Pancreas (tissue), 10 donors: ENCODE measurements around the gene P3H3. TPM values are rescaled to one million over a fixed set of nuclear protein-coding genes. Genes with fewer than 3 reads are reported as not detected.

Experiments used
- ATAC-seq, 4 donors: fragments of 200-7000 bp; cut with Tn5 transposase; one replicate each; pipeline versions ENCODE4 v1.8.0 to v1.9.1; 2020; ENCODE audit warnings: mild to moderate bottlenecking in 4 of 4, moderate library complexity in 4 of 4
- DNase-seq, 6 donors: peaks; one replicate each; pipeline ENCODE4 v3.0.0-alpha.2; 2020
- FAIRE-seq: peaks from 2 replicates; lab custom pipeline; 2012; peaks lifted over from hg19 to GRCh38; lab: Jason Lieb, UNC
- H3K27ac ChIP-seq, 4 donors: fragments of 200-600 bp; sonication (generic); 1 replicate in 3 of 4; 2 replicates in 1 of 4; pipeline versions ENCODE4 v1.5.0 to v1.8.0; 2020
- H3K27me3 ChIP-seq, 4 donors: fragments of 200-600 bp; one replicate each; pipeline ENCODE4 v1.8.0; 2021
- H3K36me3 ChIP-seq, 3 donors: fragments of 200-600 bp; sonication (generic) in 1 of 3; one replicate each; pipeline versions ENCODE4 v1.5.0 to v1.8.0; 2020 to 2021
- H3K4me1 ChIP-seq, 3 donors: fragments of 200-600 bp; one replicate each; pipeline ENCODE4 v1.8.0; 2021
- H3K4me3 ChIP-seq, 4 donors: fragments of 200-600 bp; sonication (generic) in 2 of 4; one replicate each; pipeline versions ENCODE4 v1.5.0 to v1.8.0; 2020 to 2021
- H3K9me3 ChIP-seq, 4 donors: fragments of 200-600 bp; one replicate each; pipeline ENCODE4 v1.8.0; 2021
- WGBS, 2 donors: extraction: QIAGEN DNeasy Blood & Tissue Kit; methylation state at CpG; one replicate each; pipeline ENCODE4 v1.1.7; 2013; 5-methylcytosine and 5-hydroxymethylcytosine counted together
- intact Hi-C, 3 donors: fragments of 100-400 bp; cut with DNase I; formaldehyde crosslinking; loops; one replicate each; pipeline versions ENCODE4 v1.11.1 to v1.14.2; 2022
- polyA plus RNA-seq, 2 donors: library from polyadenylated mRNA; stranded (reverse); fragments of 200-250 nt; gene quantifications; one replicate each; pipeline ENCODE4 v1.2.3, GENCODE V29; 2013
- total RNA-seq, 6 donors: library from RNA; stranded (reverse); fragmentation: NEBNext Ultra II Directional in 4 of 6; extraction: Animal tissue kit (Norgen Biotek cat#: 25700) in 4 of 6; gene quantifications; one replicate each; pipeline versions ENCODE4 v1.2.1 to v1.2.4, GENCODE V29; 2021 to 2023
- TF ChIP-seq, protein P1 (sequence below), 4 donors: fragments of 200-600 bp; sonication (generic) in 3 of 4; IDR thresholded peaks; one replicate each; pipeline versions ENCODE4 v1.5.0 to v1.8.0; 2021; ENCODE audit warnings: antibody characterized with exemption in 4 of 4
- donor health status: healthy with polysubstance abuse.
- donor health status: DM: no; HTN: no; CAD: no; lungs with moderate emphysema.
- donor health status: DM: no; HTN: no; CAD: no.
- donor health status: control.
- donor health status: control.
- donor health status: Bipolar disorder and iron deficiency.
- donor health status: DM: yes; HTN: yes; CAD: no.
- donor health status: DM: no; HTN: no; CAD: no.
- donor health status: DM: no; HTN: no; CAD: no.
- donor health status: DM: yes; HTN: yes; CAD: no.

P3H3 gene
- total and polyA plus RNA-seq, 8 donors, result 5.6 to 32.8 (median 10.2) TPM

DNA sequence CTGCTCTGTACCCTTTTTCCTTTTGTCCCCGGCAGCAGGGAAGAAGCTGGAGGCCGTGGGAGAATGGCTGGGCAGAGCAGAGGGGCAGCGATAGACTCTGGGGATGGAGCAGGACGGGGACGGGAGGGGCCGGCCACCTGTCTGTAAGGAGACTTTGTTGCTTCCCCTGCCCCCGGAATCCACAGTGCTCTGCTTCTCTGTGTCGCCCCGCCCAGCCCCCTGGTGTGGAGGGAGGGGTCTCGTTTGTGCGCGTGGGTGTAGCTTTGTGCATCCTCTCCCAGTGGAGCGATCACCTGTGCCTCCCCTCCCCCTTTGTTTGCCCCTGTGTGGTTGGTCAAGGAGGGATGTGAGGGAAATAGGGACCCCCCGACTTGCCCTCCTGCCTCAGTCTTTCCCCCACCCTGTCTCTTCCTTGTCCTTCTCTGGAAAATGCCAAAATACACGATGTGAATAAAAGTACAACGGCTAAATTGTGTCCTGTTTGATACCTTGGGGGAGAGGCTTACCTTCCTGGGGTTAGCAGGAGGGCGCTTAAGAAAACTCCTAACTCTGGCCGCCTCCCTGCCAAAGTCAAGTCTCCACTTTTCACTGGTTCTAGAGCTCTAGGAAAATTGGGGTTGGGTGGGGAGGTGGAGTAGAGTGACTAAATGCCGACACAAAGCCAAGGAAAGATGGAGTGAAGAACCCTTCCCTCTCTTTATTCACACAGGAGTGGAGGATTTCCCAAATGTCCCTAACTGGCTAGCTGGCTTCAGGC, 38.1 kb downstream of the P3H3 start:
- TF ChIP-seq, protein P1, sequence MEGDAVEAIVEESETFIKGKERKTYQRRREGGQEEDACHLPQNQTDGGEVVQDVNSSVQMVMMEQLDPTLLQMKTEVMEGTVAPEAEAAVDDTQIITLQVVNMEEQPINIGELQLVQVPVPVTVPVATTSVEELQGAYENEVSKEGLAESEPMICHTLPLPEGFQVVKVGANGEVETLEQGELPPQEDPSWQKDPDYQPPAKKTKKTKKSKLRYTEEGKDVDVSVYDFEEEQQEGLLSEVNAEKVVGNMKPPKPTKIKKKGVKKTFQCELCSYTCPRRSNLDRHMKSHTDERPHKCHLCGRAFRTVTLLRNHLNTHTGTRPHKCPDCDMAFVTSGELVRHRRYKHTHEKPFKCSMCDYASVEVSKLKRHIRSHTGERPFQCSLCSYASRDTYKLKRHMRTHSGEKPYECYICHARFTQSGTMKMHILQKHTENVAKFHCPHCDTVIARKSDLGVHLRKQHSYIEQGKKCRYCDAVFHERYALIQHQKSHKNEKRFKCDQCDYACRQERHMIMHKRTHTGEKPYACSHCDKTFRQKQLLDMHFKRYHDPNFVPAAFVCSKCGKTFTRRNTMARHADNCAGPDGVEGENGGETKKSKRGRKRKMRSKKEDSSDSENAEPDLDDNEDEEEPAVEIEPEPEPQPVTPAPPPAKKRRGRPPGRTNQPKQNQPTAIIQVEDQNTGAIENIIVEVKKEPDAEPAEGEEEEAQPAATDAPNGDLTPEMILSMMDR (IDR thresholded peaks at IDR 0.05), result no peak
- H3K9me3 ChIP-seq, result no peaks in the 10 kb centered on the region
- ATAC-seq, result no peak
- no peak for FAIRE-seq
- H3K36me3 ChIP-seq, result peaks cover 0 to 18% (median 0%) of the 10 kb centered on the region in 3 donors
- peak in 2 of 6 donors; percentile 57 to 78 for DNase-seq
- H3K27ac ChIP-seq, result peak overlapping the region in 3 of 4 donors; percentile 90 to 99 (median 95)
- H3K4me1 ChIP-seq, result peaks cover 0 to 19% (median 14%) of the 10 kb centered on the region in 3 donors
- no peaks in the 10 kb centered on the region for H3K27me3 ChIP-seq
- 73 to 75% methylated on average over 18 to 19 of the region's 19 CpGs for WGBS, 2 donors
- H3K4me3 ChIP-seq, result peak overlapping the region in 2 of 4 donors; percentile 100
- intact Hi-C loops, result no loop called here

DNA sequence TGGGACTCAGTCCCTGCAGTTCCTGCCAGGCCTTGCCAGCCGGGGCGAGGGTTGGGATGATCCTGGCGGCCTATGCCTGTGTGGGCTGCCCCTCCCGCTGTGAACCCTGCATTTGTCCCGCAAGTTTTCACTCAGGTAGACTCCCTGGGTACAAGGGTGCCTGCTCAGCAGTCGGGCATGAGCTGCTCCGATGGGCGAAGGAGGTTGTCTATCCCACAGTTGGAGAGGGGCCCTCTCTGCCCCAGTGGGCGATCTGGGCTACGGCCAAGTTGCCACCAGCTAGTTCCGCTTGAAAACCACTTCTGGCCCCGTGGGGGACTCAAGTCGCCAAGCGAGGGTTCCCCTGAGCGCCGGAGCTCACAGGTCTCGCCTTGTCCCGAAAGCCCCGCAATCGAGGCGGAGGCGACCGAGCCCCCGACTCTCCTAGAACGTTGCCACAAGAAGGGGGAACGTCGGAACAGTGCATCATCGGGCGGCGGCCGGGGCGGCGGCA, 38.8 kb downstream of the P3H3 start:
- H3K27me3 ChIP-seq, result no peaks in the 10 kb centered on the region
- H3K36me3 ChIP-seq, result peaks cover 0 to 13% (median 0%) of the 10 kb centered on the region in 3 donors
- intact Hi-C loops, result no loop called here
- H3K9me3 ChIP-seq, result no peaks in the 10 kb centered on the region
- ATAC-seq (peak; percentile 4 to 22 (median 9)), FAIRE-seq (no peak), DNase-seq (peak in 1 of 6 donors; percentile 37)
- H3K27ac ChIP-seq, result peak overlapping the region; percentile 82 to 99 (median 92)
- TF ChIP-seq, protein P1 (IDR thresholded peaks at IDR 0.05), result no peak
- 1 to 2% methylated on average over 33 of the region's 33 CpGs for WGBS, 2 donors
- H3K4me1 ChIP-seq, result peaks cover 6 to 25% (median 14%) of the 10 kb centered on the region in 3 donors
- peak overlapping the region; percentile 91 to 100 (median 98) for H3K4me3 ChIP-seq

DNA sequence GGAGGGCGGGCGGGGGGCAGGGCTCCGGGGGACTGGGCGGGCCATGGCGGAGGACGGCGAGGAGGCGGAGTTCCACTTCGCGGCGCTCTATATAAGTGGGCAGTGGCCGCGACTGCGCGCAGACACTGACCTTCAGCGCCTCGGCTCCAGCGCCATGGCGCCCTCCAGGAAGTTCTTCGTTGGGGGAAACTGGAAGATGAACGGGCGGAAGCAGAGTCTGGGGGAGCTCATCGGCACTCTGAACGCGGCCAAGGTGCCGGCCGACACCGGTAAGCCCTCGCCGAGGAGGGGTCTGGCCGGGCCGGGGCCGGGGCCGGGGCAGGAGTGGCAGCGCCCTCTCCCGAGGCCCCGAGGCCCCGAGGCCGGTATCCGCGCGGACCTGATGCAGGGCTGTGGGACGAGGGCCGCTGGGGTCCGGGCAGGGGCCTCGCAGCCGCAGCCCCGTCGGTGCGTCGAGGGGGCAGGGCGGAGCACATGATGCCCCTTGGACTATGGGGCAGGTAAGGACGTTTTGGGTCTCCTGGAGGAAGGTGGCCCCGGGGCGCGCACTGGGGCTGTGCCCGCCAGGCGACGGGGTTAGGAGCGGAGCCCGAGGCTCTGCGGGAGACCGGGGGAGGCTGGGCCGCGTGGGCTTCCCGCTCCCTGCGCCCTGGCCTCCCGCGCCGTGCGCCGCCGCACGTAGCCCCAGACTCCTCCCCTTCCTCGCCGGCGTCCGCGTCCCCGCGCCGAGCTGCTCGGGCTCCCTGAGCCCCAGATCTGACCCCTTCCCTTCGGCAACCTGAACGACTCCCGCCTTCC, 39.4 kb downstream of the P3H3 start, which contains the start of gene TPI1:
TSS of gene TPI1 (plus strand) at position 119 of the 798 bp plus-strand sequence. CDS start at position 155, 36 bp downstream.
- ATAC-seq, result peak; percentile 86 to 90 (median 88)
- 0% methylated on average over 53 to 86 of the region's 86 CpGs for WGBS, 2 donors
- Histone ChIP-seq H3K27ac (peak within 1 kb of the TSS; percentile 82 to 99 (median 92)), H3K27me3 (no peaks in the 10 kb centered on the region), H3K4me1 (peaks cover 9 to 27% (median 14%) of the 10 kb centered on the region in 3 donors), H3K4me3 (peak within 1 kb of the TSS; percentile 91 to 100 (median 98)), H3K9me3 (no peaks in the 10 kb centered on the region), H3K36me3 (peaks cover 0 to 13% (median 0%) of the 10 kb centered on the region in 3 donors)
- no peak for FAIRE-seq
- TF ChIP-seq, protein P1 (IDR thresholded peaks at IDR 0.05), result no peak
- intact Hi-C loops, result no loop called here
- peak; percentile 80 to 94 (median 89) for DNase-seq

DNA sequence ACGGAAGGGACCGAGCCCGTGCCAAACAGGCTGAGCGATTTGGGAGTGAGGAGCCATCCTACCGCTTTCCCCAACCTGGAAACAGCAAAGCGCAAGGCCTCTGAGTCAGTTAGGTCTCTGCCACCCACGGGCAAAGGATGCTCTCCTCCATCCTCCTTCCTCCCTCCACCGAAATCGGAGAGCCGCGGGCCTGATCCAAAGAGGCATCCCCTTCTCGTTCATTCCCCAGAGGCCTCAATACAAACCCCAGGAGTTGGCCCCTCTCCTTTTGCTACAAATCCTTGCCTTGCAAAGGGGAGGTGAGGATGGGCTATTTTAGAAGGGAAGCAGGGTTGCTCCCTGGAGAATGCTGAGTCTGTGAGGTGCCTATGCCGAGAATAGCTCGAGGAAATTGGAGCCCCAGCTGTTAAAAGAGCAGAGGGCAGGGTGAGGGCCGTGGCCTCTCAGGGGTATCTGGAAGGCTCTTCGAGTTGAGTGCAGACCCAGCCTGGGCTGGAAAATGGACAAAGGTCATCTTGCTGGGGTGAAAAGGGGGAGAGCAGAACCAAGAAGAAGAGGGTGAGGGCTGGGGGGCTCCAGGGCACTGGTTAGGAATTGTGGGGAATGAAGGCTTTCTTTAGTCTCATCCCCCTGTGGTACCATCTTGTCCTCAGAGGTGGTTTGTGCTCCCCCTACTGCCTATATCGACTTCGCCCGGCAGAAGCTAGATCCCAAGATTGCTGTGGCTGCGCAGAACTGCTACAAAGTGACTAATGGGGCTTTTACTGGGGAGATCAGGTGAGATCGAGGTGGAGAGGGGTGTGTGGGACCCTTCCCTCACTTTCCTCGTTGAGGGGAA, 40.2 kb downstream of the P3H3 start:
- peaks cover 0 to 11% (median 0%) of the 10 kb centered on the region in 3 donors for H3K36me3 ChIP-seq
- DNase-seq (peak in 1 of 6 donors; percentile 37), FAIRE-seq (no peak), ATAC-seq (peak in 3 of 4 donors; percentile 0 to 1 (median 0))
- TF ChIP-seq, protein P1 (IDR thresholded peaks at IDR 0.05), result no peak
- WGBS, 2 donors, result 7 to 10% methylated on average over 20 to 22 of the region's 22 CpGs
- H3K27me3 ChIP-seq, result no peaks in the 10 kb centered on the region
- H3K27ac ChIP-seq, result peak overlapping the region; percentile 82 to 99 (median 92)
- no peaks in the 10 kb centered on the region for H3K9me3 ChIP-seq
- intact Hi-C loops, result no loop called here
- peaks cover 9 to 27% (median 14%) of the 10 kb centered on the region in 3 donors for H3K4me1 ChIP-seq
- H3K4me3 ChIP-seq, result peak overlapping the region; percentile 91 to 100 (median 98)
